ENCODE results near the gene ANO7. TPM values are rescaled to one million over a fixed set of nuclear protein-coding genes. Genes with fewer than 3 reads are reported as not detected.

ANO7 gene
- total RNA-seq, 1 experiment from 2014 or later, result 0.84 TPM

DNA sequence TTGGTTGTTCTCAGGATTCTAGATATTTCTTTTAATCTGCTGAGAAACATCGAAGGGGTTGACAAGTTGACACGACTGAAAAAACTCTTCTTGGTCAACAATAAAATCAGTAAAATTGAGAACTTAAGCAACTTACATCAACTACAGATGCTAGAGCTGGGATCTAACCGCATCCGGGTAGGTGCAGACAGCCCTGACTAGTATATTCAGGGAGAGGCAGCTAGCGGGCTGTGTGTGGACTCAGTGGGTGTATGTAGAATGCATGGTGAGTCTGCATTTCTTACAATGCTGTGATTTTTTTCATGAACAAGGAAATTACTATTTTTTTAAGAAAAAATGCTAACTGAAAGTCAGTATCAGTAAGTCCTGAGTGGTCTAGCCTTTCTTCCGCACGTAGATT, 28.2 kb upstream of the ANO7 start:
- DNase-seq (ENCODE audit: low read depth, low spot score) (no peak), ATAC-seq (no peak)
- H3K79me2 ChIP-seq (ENCODE audit: insufficient read depth, low read length), result no peaks in the 10 kb centered on the region
- no peak overlapping the region for H3K4me2 ChIP-seq (ENCODE audit: low read length)
- H3K9me2 ChIP-seq (ENCODE audit: insufficient read depth), result no peaks in the 10 kb centered on the region
- ChIA-PET CTCF (no interaction called here), POLR2A (no interaction called here), RAD21 (ENCODE audit: low non-redundant PET in 1 of 2, low total read pairs in 2 of 2, uncharacterized antibody in 2 of 2, unreplicated experiment in 2 of 2) (no interaction called here)
- no peaks in the 10 kb centered on the region for H3K9me3 ChIP-seq (ENCODE audit: control insufficient read depth in 1 of 2, insufficient read depth in 1 of 2, low read depth in 1 of 2, low read length in 2 of 2)
- no peak overlapping the region for H3K27ac ChIP-seq (ENCODE audit: low read depth, low read length)
- H3K36me3 ChIP-seq (ENCODE audit: control insufficient read depth in 1 of 2, insufficient read depth in 2 of 2, low read length in 2 of 2), result peaks cover 0 to 11% of the 10 kb centered on the region in 2 experiments; a peak in 2 of 4 replicates
- H3K27me3 ChIP-seq (ENCODE audit: insufficient read depth, low read length), result no peaks in the 10 kb centered on the region
- no peak overlapping the region for H3K4me3 ChIP-seq (replicated peaks in 1 of 2; ENCODE audit: low read depth in 1 of 2, low read length in 2 of 2)
- H2AFZ ChIP-seq (ENCODE audit: low read depth, low read length, poor library complexity, severe bottlenecking), result no peak overlapping the region
- intact Hi-C loops (cut with micrococcal nuclease), result no loop called here
- TF ChIP-seq TCF7L2 (IDR thresholded peaks at IDR 0.05; ENCODE audit: borderline replicate concordance, extremely low read depth, insufficient read depth, insufficient read length), result no peak
- no peak for TF ChIP-seq YY1 (IDR thresholded peaks at IDR 0.05; ENCODE audit: extremely low read depth, insufficient replicate concordance, low read depth, low read length)
- TF ChIP-seq EGR1 (IDR thresholded peaks at IDR 0.05; ENCODE audit: low read depth), result no peak
- no peak for TF ChIP-seq CBX3 (IDR thresholded peaks at IDR 0.05; ENCODE audit: low read depth)
- TF ChIP-seq, protein P1, sequence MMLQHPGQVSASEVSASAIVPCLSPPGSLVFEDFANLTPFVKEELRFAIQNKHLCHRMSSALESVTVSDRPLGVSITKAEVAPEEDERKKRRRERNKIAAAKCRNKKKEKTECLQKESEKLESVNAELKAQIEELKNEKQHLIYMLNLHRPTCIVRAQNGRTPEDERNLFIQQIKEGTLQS (IDR thresholded peaks at IDR 0.05), result no peak
- TF ChIP-seq SIN3A (IDR thresholded peaks at IDR 0.05; ENCODE audit: low read depth), result no peak
- TF ChIP-seq ZFX (IDR thresholded peaks at IDR 0.05), result no peak
- TF ChIP-seq FOSL1 (IDR thresholded peaks at IDR 0.05; ENCODE audit: low read depth), result no peak
- no peak overlapping the region for H3K9ac ChIP-seq (ENCODE audit: low read length)
- H4K20me1 ChIP-seq (ENCODE audit: insufficient read depth), result no peaks in the 10 kb centered on the region
- peaks cover 0 to 5% of the 10 kb centered on the region in 2 experiments; a peak in 2 of 4 replicates for H3K4me1 ChIP-seq (ENCODE audit: control insufficient read depth in 1 of 2, insufficient read depth in 2 of 2, low read length in 2 of 2)
- no TSS peak for BruUV-seq (replicated peaks)

DNA sequence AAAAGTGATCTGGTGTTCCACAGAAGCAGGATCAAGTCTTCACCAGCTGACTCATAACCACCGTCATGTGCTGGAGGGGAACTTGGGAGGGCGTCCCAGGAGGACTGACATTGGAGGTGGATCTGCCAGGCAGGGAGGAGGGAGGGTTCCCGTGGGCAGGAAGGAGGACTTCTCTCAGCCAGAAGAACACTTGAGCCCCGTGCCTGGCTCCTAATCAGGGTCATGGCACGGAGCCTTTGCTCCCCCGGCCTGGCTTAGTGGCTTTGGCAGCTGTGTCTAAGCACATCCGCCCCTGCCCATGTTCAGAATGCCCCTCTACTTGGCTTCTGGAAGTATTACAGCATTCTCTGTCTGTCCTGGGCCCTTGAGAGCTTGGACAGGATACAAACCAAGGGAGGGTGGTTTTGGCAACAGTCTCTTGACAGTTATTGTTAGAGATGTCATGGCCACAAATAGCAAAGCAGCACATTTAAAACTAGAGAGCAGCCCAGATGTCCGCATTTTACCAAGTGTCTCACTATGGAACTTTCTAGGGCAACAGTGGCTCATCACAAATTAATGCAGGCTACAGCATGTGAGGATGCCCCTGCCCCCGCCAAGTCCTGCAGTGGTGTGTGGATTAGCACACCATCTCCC, 26.7 kb upstream of the ANO7 start:
- Histone ChIP-seq H3K4me2 (ENCODE audit: low read length) (no peak overlapping the region), H3K9me3 (ENCODE audit: control insufficient read depth in 1 of 2, insufficient read depth in 1 of 2, low read depth in 1 of 2, low read length in 2 of 2) (no peaks in the 10 kb centered on the region), H3K4me1 (ENCODE audit: control insufficient read depth in 1 of 2, insufficient read depth in 2 of 2, low read length in 2 of 2) (peaks cover 0 to 5% of the 10 kb centered on the region in 2 experiments; a peak in 2 of 4 replicates), H3K9ac (ENCODE audit: low read length) (no peak overlapping the region), H3K27ac (ENCODE audit: low read depth, low read length) (no peak overlapping the region), H4K20me1 (ENCODE audit: insufficient read depth) (no peaks in the 10 kb centered on the region), H2AFZ (ENCODE audit: low read depth, low read length, poor library complexity, severe bottlenecking) (no peak overlapping the region), H3K79me2 (ENCODE audit: insufficient read depth, low read length) (no peaks in the 10 kb centered on the region), H3K4me3 (replicated peaks in 1 of 2; ENCODE audit: low read depth in 1 of 2, low read length in 2 of 2) (no peak overlapping the region), H3K9me2 (ENCODE audit: insufficient read depth) (no peaks in the 10 kb centered on the region), H3K27me3 (ENCODE audit: insufficient read depth, low read length) (no peaks in the 10 kb centered on the region), H3K36me3 (ENCODE audit: control insufficient read depth in 1 of 2, insufficient read depth in 2 of 2, low read length in 2 of 2) (peaks cover 8 to 15% of the 10 kb centered on the region in 2 experiments; a peak in 3 of 4 replicates)
- intact Hi-C loops (cut with micrococcal nuclease), result no loop called here
- DNase-seq (ENCODE audit: low read depth, low spot score), result no peak
- ChIA-PET POLR2A (no interaction called here), RAD21 (ENCODE audit: low non-redundant PET in 1 of 2, low total read pairs in 2 of 2, uncharacterized antibody in 2 of 2, unreplicated experiment in 2 of 2) (no interaction called here), CTCF (no interaction called here)
- no TSS peak for BruUV-seq (replicated peaks)
- TF ChIP-seq POLR2A (IDR thresholded peaks at IDR 0.05; ENCODE audit: borderline replicate concordance, extremely low read depth, insufficient read depth, insufficient read length), result no peak
- TF ChIP-seq, protein P2, sequence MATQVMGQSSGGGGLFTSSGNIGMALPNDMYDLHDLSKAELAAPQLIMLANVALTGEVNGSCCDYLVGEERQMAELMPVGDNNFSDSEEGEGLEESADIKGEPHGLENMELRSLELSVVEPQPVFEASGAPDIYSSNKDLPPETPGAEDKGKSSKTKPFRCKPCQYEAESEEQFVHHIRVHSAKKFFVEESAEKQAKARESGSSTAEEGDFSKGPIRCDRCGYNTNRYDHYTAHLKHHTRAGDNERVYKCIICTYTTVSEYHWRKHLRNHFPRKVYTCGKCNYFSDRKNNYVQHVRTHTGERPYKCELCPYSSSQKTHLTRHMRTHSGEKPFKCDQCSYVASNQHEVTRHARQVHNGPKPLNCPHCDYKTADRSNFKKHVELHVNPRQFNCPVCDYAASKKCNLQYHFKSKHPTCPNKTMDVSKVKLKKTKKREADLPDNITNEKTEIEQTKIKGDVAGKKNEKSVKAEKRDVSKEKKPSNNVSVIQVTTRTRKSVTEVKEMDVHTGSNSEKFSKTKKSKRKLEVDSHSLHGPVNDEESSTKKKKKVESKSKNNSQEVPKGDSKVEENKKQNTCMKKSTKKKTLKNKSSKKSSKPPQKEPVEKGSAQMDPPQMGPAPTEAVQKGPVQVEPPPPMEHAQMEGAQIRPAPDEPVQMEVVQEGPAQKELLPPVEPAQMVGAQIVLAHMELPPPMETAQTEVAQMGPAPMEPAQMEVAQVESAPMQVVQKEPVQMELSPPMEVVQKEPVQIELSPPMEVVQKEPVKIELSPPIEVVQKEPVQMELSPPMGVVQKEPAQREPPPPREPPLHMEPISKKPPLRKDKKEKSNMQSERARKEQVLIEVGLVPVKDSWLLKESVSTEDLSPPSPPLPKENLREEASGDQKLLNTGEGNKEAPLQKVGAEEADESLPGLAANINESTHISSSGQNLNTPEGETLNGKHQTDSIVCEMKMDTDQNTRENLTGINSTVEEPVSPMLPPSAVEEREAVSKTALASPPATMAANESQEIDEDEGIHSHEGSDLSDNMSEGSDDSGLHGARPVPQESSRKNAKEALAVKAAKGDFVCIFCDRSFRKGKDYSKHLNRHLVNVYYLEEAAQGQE (IDR thresholded peaks at IDR 0.05; ENCODE audit: low read depth), result no peak
- TF ChIP-seq ZFX (IDR thresholded peaks at IDR 0.05), result no peak
- TF ChIP-seq, protein P3, sequence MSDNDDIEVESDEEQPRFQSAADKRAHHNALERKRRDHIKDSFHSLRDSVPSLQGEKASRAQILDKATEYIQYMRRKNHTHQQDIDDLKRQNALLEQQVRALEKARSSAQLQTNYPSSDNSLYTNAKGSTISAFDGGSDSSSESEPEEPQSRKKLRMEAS (IDR thresholded peaks at IDR 0.05), result no peak
- ATAC-seq, result no peak
